Neuronal stem cell (in vitro differentiated cells): Measurements from ENCODE around the gene TENT4B.

Experiments
- DNase-seq: peaks from one replicate; pipeline ENCODE4 v3.0.0-alpha.2; 2013; ENCODE audit warnings: low spot score
- H2AFZ ChIP-seq: one replicate; pipeline ENCODE4 v1.6.1; 2013; ENCODE audit warnings: mild to moderate bottlenecking, low read length, inconsistent platforms
- H2AK5ac ChIP-seq: 2 replicates; pipeline ENCODE4 v1.6.1; 2013; ENCODE audit warnings: low read depth, mild to moderate bottlenecking, inconsistent platforms, low read length, moderate library complexity, mixed read lengths
- H2BK120ac ChIP-seq: 2 replicates; pipeline ENCODE4 v1.6.1; 2013; ENCODE audit warnings: low read depth, mild to moderate bottlenecking, inconsistent platforms, low read length, moderate library complexity, mixed read lengths
- H2BK12ac ChIP-seq: one replicate; pipeline ENCODE4 v1.6.1; 2013; ENCODE audit warnings: low read length, inconsistent platforms
- H2BK15ac ChIP-seq: 2 replicates; pipeline ENCODE4 v1.6.1; 2013; ENCODE audit warnings: mild to moderate bottlenecking, low read length, inconsistent platforms, mixed read lengths
- H2BK5ac ChIP-seq: one replicate; pipeline ENCODE4 v1.6.1; 2013; ENCODE audit warnings: inconsistent platforms, mild to moderate bottlenecking, low read length, moderate library complexity
- H3K14ac ChIP-seq: one replicate; pipeline ENCODE4 v1.6.1; 2013; ENCODE audit warnings: low read length, inconsistent platforms
- H3K18ac ChIP-seq: 2 replicates; pipeline ENCODE4 v1.6.1; 2013; ENCODE audit warnings: low read length, inconsistent platforms
- H3K23ac ChIP-seq: 2 replicates; pipeline ENCODE4 v1.6.1; 2013; ENCODE audit warnings: low read depth, mild to moderate bottlenecking, mixed read lengths, low read length, inconsistent platforms; ENCODE audit not compliant: poor library complexity
- H3K27ac ChIP-seq: replicated peaks from 3 replicates; pipeline ENCODE4 v1.5.1; 2013; ENCODE audit warnings: low read length, inconsistent platforms
- H3K27me3 ChIP-seq, 3 experiments: 2 replicates each; pipeline ENCODE4 v1.6.1; 2013; ENCODE audit warnings: low read length in 3 of 3, mild to moderate bottlenecking in 2 of 3, inconsistent platforms in 1 of 3, low read depth in 1 of 3, mixed read lengths in 1 of 3, moderate library complexity in 1 of 3; ENCODE audit not compliant: control insufficient read depth in 3 of 3, insufficient read depth in 3 of 3
- H3K36me3 ChIP-seq, 2 donors: replicated peaks in 1 of 2; 2 replicates each; pipeline ENCODE4 v1.6.1; 2013; ENCODE audit warnings: low read length in 2 of 2; ENCODE audit not compliant: control insufficient read depth in 2 of 2, insufficient read depth in 2 of 2
- H3K4ac ChIP-seq: 2 replicates; pipeline ENCODE4 v1.6.1; 2013; ENCODE audit warnings: inconsistent platforms, mild to moderate bottlenecking, low read length, moderate library complexity
- H3K4me1 ChIP-seq, 2 donors: 1 replicate in 1 of 2; 2 replicates in 1 of 2; pipeline ENCODE4 v1.6.1; 2013; ENCODE audit warnings: low read length in 2 of 2, low read depth in 1 of 2; ENCODE audit not compliant: control insufficient read depth in 2 of 2, insufficient read depth in 1 of 2
- H3K4me2 ChIP-seq: one replicate; pipeline ENCODE4 v1.6.1; 2013; ENCODE audit warnings: mild to moderate bottlenecking, low read length, inconsistent platforms; ENCODE audit not compliant: insufficient read depth, poor library complexity, severe bottlenecking
- H3K4me3 ChIP-seq, 2 donors: 2 replicates each; pipeline ENCODE4 v1.5.1; 2013; ENCODE audit warnings: low read length in 2 of 2, mild to moderate bottlenecking in 2 of 2, inconsistent platforms in 1 of 2, moderate library complexity in 1 of 2
- H3K79me1 ChIP-seq: one replicate; pipeline ENCODE4 v1.6.1; 2013; ENCODE audit warnings: low read depth, mild to moderate bottlenecking, inconsistent platforms, low read length, moderate library complexity
- H3K9ac ChIP-seq: one replicate; pipeline ENCODE4 v1.6.1; 2013; ENCODE audit warnings: mild to moderate bottlenecking, low read depth, low read length, inconsistent platforms; ENCODE audit not compliant: poor library complexity
- H3K9me3 ChIP-seq, 2 donors: replicated peaks in 1 of 2; 2 replicates each; pipeline versions ENCODE3 to v1.6.1; 2013; ENCODE audit warnings: low read length in 2 of 2, mild to moderate bottlenecking in 2 of 2, inconsistent platforms in 1 of 2, low read depth in 1 of 2, mixed read lengths in 1 of 2, moderate library complexity in 1 of 2; ENCODE audit not compliant: control insufficient read depth in 2 of 2, insufficient read depth in 1 of 2
- H4K8ac ChIP-seq: one replicate; pipeline ENCODE4 v1.6.1; 2013; ENCODE audit warnings: low read depth, mild to moderate bottlenecking, inconsistent platforms, low read length, moderate library complexity
- H4K91ac ChIP-seq: one replicate; pipeline ENCODE4 v1.6.1; 2013; ENCODE audit warnings: low read length, low read depth, mild to moderate bottlenecking, inconsistent platforms; ENCODE audit not compliant: poor library complexity
- WGBS, 2 donors: extraction: QIAGEN DNeasy Blood & Tissue Kit; methylation state at CpG; one replicate each; pipeline ENCODE4 v1.1.7; 2013; ENCODE audit warnings: missing lambda C conversion rate in 2 of 2, mixed read lengths in 1 of 2; ENCODE audit not compliant: insufficient read length in 2 of 2, insufficient replicate concordance in 1 of 2; ENCODE audit errors: extremely low coverage in 2 of 2; 5-methylcytosine and 5-hydroxymethylcytosine counted together

TENT4B gene

DNA sequence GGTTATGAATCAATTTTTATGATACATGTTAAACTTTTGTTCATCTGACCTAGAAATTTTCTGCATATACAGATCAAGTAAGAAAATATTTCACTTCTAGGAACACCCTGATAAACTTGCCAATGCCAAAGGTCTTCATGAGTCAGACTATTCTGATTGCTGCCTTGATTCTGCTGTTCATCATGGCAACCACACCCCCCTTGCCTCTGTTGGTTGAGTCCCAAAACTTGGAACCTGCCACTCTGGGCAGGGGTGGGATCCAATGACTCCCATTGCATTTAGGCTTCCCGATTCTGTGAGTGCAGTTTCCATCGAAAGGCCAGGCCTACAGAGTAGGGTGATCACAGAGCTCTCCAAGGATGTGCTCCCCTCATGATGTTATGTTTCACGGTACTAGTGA, 15.8 kb upstream of the TENT4B start:
- Histone ChIP-seq H4K8ac (no peak overlapping the region), H3K9ac (no peak overlapping the region), H3K18ac (no peak overlapping the region), H2BK15ac (no peak overlapping the region), H3K27me3 (peaks cover 0 to 14% (median 0%) of the 10 kb centered on the region in 3 experiments), H3K4me2 (no peak overlapping the region), H3K4me1 (no peaks in the 10 kb centered on the region), H3K27ac (no peak overlapping the region), H3K4me3 (no peak overlapping the region), H4K91ac (no peak overlapping the region), H2AK5ac (no peak overlapping the region), H2BK120ac (no peak overlapping the region), H3K9me3 (peaks cover 0 to 8% of the 10 kb centered on the region in 2 donors), H2AFZ (no peak overlapping the region), H2BK12ac (no peak overlapping the region), H3K14ac (no peak overlapping the region), H3K36me3 (no peaks in the 10 kb centered on the region), H3K79me1 (no peaks in the 10 kb centered on the region), H2BK5ac (no peak overlapping the region), H3K23ac (no peak overlapping the region), H3K4ac (no peak overlapping the region)
- no peak for DNase-seq
- WGBS, 2 donors, result no CpG with 5 or more reads among the region's 3 CpGs

DNA sequence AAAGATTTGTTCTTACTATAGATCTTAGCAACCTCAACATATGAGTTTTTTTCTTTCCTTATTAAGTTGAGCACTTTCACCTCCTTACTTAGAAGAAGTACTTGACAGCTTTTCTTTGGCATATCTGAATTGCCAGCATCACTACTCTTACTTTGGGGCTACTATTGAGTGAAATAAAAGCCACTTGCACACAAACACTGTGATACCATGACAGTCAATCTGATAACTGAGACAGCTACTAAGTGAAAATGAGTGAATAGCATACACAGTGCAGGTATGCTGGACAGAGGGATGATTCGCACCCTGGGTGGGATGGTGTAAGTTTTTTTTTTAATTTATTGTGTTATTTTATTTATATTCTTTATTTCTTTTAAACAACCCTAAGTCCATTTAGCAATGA, 13.5 kb upstream of the TENT4B start:
- H3K9ac ChIP-seq, result no peak overlapping the region
- no peak overlapping the region for H3K23ac ChIP-seq
- no peak overlapping the region for H4K91ac ChIP-seq

DNA sequence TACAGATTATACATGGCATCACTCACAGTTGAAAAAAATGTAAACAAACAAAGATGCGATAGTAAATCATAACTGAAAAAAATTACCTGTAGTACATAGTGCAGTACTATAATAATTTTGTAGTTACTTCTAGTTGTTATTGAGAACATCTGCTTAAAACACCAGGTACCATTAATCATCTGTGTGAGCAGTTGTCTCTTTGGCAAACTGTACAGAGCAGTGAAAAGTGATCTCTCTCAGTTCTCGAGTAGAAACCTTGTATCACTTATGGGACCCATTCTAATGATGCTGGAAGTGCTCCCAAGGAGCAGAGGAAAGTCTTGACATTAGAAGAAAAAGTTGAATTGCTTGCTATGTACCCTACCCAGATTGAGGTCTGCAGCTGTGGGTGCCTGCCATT, 8.9 kb upstream of the TENT4B start:
- no peak overlapping the region for H3K4ac ChIP-seq
- peaks cover 0 to 3% (median 0%) of the 10 kb centered on the region in 3 experiments for H3K27me3 ChIP-seq
- H3K79me1 ChIP-seq, result no peaks in the 10 kb centered on the region
- no peak overlapping the region for H2AFZ ChIP-seq
- DNase-seq, result no peak
- H4K91ac ChIP-seq, result no peak overlapping the region
- H3K9me3 ChIP-seq, result peaks cover 0 to 8% of the 10 kb centered on the region in 2 donors
- H3K9ac ChIP-seq, result no peak overlapping the region
- no peaks in the 10 kb centered on the region for H3K4me1 ChIP-seq
- no peak overlapping the region for H4K8ac ChIP-seq
- H3K4me3 ChIP-seq, result no peak overlapping the region
- no peak overlapping the region for H2BK15ac ChIP-seq
- no peak overlapping the region for H3K23ac ChIP-seq
- H3K27ac ChIP-seq, result no peak overlapping the region
- no peak overlapping the region for H3K14ac ChIP-seq
- no peaks in the 10 kb centered on the region for H3K36me3 ChIP-seq
- no CpG with 5 or more reads among the region's 2 CpGs for WGBS, 2 donors
- no peak overlapping the region for H2AK5ac ChIP-seq
- no peak overlapping the region for H3K18ac ChIP-seq
- no peak overlapping the region for H2BK5ac ChIP-seq
- no peak overlapping the region for H2BK120ac ChIP-seq
- no peak overlapping the region for H2BK12ac ChIP-seq
- H3K4me2 ChIP-seq, result no peak overlapping the region

More for the DNA sequence above, 13.5 kb upstream of the TENT4B start:
- Histone ChIP-seq H3K27ac (no peak overlapping the region), H3K79me1 (no peaks in the 10 kb centered on the region), H2BK120ac (no peak overlapping the region), H2BK12ac (no peak overlapping the region), H2AK5ac (no peak overlapping the region), H3K36me3 (no peaks in the 10 kb centered on the region), H3K14ac (no peak overlapping the region), H2BK5ac (no peak overlapping the region), H3K4me1 (no peaks in the 10 kb centered on the region), H2BK15ac (no peak overlapping the region), H3K4me2 (no peak overlapping the region), H3K4me3 (no peak overlapping the region), H3K18ac (no peak overlapping the region), H4K8ac (no peak overlapping the region), H3K9me3 (peaks cover 0 to 8% of the 10 kb centered on the region in 2 donors), H2AFZ (no peak overlapping the region), H3K4ac (no peak overlapping the region), H3K27me3 (peaks cover 0 to 12% (median 0%) of the 10 kb centered on the region in 3 experiments)
- no peak for DNase-seq
- no CpG with 5 or more reads among the region's 1 CpG for WGBS, 2 donors

DNA sequence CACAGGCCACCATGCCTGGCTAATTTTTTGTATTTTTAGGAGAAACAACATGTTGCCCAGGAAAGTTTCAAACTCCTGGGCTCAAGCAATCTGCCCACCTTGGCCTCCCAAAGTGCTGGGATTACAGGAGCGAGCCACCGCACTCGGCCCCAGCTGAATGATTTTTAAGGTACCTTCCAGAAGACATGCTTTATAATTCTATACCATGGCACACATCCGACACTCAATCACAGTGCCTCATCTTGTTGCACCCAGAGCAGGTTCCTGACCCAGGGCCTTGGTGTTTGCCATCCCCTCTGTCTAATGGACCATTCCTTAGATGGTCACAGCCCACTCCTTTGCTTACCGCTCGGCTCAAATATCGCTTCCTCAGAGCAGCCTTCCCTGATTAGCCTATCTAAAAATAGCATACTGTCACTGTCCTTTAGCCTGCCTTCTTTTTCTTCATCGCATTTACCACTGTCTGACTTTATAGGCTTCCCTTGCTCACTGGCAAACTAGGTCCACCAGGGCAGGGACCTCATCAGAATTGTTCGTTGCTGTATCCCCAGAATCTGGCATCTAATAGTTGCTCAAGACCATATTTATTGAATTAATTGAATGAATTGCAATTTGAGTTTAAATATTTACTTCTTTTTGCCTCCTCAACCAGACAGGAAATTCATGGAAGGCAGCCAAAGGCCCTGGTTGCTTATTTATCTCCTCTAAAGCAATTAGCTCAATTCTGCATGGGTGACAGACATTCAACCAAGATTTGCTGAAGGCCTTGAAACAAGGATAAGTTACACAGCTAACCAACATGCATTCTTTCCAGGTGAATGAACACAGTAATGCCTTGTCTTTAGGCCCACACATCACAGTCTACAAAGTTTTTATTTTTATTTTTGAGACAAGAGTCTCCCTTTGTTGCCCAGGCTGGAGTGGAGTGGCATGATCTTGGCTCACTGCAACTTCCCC, 6.3 kb upstream of the TENT4B start:
- Histone ChIP-seq H2AFZ (no peak overlapping the region), H3K18ac (no peak overlapping the region), H4K8ac (no peak overlapping the region), H2AK5ac (no peak overlapping the region), H3K4ac (no peak overlapping the region), H3K23ac (no peak overlapping the region), H3K9me3 (no peaks in the 10 kb centered on the region), H3K36me3 (no peaks in the 10 kb centered on the region), H3K4me1 (no peaks in the 10 kb centered on the region), H3K4me2 (no peak overlapping the region), H3K27ac (no peak overlapping the region), H3K27me3 (no peaks in the 10 kb centered on the region), H2BK15ac (no peak overlapping the region), H2BK120ac (no peak overlapping the region), H3K79me1 (no peaks in the 10 kb centered on the region), H3K9ac (no peak overlapping the region), H3K14ac (no peak overlapping the region), H3K4me3 (no peak overlapping the region), H4K91ac (no peak overlapping the region), H2BK5ac (no peak overlapping the region), H2BK12ac (no peak overlapping the region)
- DNase-seq, result no peak
- WGBS, 2 donors, result no CpG with 5 or more reads among the region's 9 CpGs
